Brain pericyte (primary cell): Measurements from ENCODE around the gene IL13RA2.

Source experiments
- DNase-seq: peaks from one replicate; pipeline ENCODE4 v3.0.0-alpha.2; 2012; ENCODE audit warnings: low read depth, low spot score

IL13RA2 gene

DNA sequence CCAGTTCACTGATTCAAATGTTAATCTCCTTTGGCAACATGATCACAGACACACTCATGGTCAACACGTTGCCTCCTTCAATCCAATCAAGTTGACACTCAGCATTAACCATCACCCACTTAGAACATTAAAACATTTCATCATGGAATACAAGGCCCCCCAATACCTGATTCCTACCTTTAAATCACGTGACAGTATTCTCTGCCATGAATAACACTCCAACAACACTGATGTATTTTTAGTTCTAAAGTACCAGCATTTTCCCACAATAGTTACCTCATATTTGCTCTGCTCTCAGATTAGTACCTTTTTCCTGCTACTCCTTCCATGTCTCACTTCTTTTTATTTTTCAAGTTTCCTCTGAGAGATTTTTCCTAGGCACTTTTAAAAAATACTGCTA is 19.6 kb downstream of the IL13RA2 start:
- DNase-seq = no peak

DNA sequence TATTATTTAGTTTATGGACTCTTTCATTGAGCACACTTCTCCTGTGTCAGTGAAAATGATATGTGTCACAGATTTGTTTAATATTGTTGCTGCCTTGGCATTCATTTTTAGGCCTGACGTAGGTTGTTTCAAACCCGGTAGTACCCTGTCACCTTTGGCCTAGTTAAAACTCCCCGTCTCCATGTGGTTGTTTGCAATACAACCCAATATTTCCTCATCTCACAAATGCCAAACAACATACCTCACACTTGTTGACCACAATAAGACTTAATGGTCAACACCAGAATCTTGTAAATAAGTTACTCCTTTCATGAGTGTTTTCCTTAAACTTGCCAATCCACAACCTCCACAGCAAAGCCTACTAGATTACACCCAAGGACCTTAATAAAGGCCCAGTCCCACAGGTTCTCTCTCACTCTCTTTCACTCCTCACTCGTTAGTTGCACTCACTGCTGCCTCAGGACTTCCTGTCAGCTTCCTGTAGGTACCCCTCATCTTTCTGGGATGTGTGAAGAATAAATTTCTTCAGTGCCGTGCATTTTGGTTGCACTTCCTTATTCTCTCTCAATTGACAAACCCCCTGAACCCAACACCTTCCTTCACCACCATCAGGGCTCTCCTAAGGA is 31.3 kb downstream of the IL13RA2 start:
- no peak for DNase-seq

- DNase-seq = no peak
Measured at GRCh38 chrX:114976292-114976691, 41.1 kb downstream of the IL13RA2 start.

- DNase-seq = no peak
Measured at GRCh38 chrX:114973013-114973412, 44.4 kb downstream of the IL13RA2 start.

DNA sequence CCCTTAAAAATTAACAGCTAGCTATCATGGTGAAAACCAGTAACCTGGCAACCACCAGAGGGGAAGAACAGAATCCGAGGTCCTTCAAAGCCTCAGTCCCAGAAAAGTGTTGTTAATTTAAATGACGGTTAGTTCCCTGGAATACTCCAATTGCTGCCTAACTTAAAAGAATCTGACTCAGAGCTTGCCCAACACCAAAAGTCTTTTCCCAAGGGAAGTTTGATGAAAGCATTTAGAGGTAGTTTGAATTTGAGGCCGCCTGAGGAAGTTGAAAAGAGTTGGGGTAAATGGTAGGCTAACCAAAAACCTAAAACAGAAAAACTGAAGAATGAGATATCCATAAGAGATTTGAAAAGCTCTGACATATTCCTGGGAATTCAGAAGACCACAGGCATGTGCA is 46.6 kb downstream of the IL13RA2 start:
- DNase-seq = no peak

GRCh38 chrX:114964374-114964773 is 53.0 kb downstream of the IL13RA2 start:
- no peak for DNase-seq

DNA sequence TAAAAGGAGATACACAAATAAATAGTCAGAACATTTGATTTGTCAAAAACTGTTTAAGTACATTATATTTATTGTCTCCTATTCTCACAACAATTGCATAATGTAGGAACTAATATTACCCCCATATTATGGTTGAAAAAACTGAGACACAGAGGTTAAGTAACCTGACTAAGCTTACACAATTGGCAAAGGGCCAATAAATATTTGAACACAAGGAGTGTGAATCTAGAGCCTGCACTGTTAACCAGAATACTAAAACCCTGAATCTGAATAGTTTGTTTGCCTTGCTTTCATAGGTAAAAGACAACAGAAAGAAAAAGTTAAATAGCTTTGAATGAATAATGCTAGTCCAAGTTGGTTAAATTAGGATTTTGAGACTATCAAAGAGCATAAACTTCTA is 55.2 kb downstream of the IL13RA2 start:
- no peak for DNase-seq

DNA sequence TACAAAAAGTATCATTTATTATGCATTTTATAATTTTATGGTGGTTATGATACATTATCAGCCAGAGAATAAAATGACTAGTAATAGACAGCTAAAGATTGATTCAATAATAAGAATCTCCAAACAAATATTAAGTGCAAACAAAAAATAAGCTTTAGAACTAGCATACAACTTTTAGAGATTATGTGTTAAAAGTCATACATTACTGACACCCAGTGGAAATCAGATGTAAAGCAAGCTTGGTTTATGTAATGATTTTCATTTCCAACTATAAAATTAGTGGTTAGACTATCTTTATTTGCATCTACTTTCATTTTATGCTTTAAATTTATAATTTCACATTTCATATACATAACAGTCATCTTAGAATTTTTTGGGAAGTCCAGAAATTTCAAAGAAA is 57.7 kb downstream of the IL13RA2 start:
- DNase-seq = no peak
